Bone marrow (tissue), 2 donors: ENCODE measurements around the gene KATNIP.

ENCODE experiments used
- DNase-seq, 2 donors: peaks; one replicate each; lab custom pipeline; 2025; lab: John Stamatoyannopoulos, UW

KATNIP gene

DNA sequence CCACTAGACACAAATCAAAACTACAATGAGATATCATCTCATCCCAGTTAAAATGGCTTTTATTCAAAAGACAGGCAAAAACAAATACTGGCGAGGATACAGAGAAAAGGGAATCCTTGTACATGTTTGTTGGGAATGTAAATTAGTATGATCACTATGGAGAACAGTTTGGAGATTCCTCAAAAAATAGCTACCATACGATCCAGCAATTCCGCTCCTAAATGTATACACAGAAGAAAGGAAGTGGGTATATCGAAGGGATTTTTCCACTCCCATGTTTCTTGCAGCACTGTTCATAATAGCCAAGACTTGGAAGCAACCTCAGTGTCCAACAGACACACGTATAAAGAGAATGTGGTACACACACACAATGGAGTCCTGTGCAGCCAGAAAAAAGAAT is 35.3 kb downstream of the KATNIP start:
- no peak for DNase-seq

GRCh38 chr16:27586711-27587110 is 36.8 kb downstream of the KATNIP start:
- DNase-seq, result no peak

DNA sequence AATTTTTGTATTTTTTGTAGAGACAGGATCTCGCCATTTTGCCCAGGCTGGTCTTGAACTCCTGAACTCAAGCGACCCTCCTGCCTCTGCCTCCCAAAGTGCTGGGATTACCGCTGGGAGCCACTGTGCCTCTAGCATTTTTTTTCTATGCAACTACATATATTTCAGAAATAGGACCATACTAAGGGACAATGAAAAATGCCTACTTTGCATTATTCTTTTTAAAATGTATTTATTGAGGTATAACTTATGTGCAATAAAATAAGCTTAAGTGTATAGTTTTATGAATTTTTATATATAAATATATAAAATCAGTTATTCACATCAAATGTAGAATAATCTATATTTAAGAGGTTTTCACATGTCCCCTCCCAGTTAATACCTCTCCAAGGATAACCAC is 38.1 kb downstream of the KATNIP start:
- DNase-seq, result no peak

DNA sequence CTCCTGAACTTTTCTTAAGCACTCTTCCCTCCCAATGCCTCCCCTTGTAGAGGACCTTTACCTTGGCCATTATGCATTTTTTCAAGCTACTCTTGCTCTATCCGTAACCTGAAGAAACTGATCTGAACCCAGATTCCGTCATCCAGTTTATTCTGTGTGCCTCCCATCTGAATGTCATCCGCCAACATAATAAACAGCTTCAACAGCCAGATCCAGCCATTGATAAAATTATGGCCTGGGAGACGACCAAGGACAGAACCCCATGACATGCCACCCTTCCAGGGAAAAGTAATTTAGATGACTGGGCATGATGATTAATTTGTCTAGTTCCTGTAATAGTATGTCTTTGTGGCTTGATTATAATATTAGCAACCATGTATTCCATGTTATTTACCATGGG is 41.9 kb downstream of the KATNIP start:
- DNase-seq, result no peak

DNA sequence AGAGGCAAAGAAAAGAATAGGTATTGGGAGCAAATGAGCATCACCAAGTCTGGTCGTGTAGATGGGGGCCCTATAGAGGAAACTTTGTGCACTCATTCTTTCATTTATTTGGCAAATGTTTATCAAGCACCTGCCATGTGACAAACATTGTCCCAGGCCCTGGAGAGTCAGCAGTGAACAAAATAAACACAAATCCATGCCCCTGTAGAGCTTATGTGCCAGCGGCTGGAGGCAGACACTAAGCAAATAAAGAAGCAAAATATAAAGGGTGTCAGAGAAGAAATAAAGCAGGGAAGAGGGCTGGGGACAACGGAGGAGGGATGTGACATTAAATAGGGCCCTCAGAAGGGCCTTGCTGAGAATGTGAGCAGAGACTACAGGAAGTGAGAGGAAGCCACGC is 45.5 kb downstream of the KATNIP start:
- DNase-seq, result no peak

DNA sequence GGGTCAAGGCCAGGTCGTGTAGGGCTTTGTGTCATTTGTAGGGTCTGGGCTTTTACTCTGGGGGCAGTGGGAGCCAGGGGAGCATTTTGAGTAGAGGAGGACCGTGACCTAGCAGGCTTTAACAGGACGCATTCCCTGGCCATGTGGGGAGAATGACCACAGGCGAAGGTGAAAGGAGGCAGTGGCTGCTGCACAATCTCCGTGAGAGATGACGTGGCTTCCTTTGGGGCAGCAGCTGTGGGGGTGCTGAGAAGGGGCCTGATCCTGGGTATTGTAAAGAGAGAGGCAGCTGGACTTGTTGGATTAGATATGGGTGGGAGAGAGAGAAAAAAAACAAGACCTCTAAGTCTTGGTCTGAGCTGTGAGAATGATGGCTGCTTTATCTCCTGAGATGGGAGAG is 46.0 kb downstream of the KATNIP start:
- no peak for DNase-seq

GRCh38 chr16:27596411-27596810 is 46.5 kb downstream of the KATNIP start:
- DNase-seq, result no peak

GRCh38 chr16:27597361-27597760 is 47.4 kb downstream of the KATNIP start:
- DNase-seq, result no peak

DNA sequence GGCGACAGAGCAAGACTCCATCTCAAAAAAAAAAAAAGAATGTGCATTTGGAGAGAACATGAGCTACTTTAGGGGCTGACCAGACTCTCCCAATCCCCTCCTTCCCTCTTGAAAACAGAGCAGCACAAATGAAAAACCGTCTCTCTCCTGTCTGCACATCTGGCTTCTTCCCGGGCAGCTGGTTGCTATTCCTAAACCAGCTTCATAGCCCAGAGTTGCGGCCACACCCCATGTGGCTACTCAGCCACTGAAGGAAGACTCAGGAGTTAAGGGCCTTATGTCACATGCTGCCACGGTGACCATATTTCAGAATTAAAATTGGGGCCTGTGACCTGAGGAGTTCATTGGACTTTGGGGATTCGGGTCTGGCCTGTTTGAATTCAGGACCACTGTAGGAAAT is 48.3 kb downstream of the KATNIP start:
- DNase-seq, result no peak

GRCh38 chr16:27598931-27599565 is 49.1 kb downstream of the KATNIP start:
- no peak for DNase-seq

- no peak for DNase-seq
These were observed 49.7 kb downstream of the KATNIP start for GRCh38 chr16:27599606-27600005.
